GM18505 (cell line): ENCODE results near the gene DNAH9.

Source experiments
- ATAC-seq: cut with Tn5 transposase; IDR thresholded peaks from one replicate; pipeline ENCODE4 v1.9.1; 2021; ENCODE audit not compliant: unreplicated experiment
- POLR2A ChIP-seq: IDR thresholded peaks from 4 replicates; pipeline ENCODE4 v1.6.1; 2011; ENCODE audit warnings: borderline replicate concordance; ENCODE audit not compliant: insufficient read depth, insufficient read length; ENCODE audit errors: extremely low read depth

DNAH9 gene

GRCh38 chr17:11795906-11796305 is 197.6 kb downstream of the DNAH9 start:
- TF ChIP-seq POLR2A = no peak

GRCh38 chr17:11797803-11798202 is 199.5 kb downstream of the DNAH9 start:
- TF ChIP-seq POLR2A = no peak

More at GRCh38 chr17:11795906-11796305, 197.6 kb downstream of the DNAH9 start:
- ATAC-seq = no peak

GRCh38 chr17:11803231-11803969 is 205.1 kb downstream of the DNAH9 start:
- ATAC-seq = no peak
- no peak for TF ChIP-seq POLR2A

More at GRCh38 chr17:11797803-11798202, 199.5 kb downstream of the DNAH9 start:
- ATAC-seq = no peak

- TF ChIP-seq POLR2A = no peak
- no peak for ATAC-seq
These were observed 206.9 kb downstream of the DNAH9 start for GRCh38 chr17:11805138-11805537.

- TF ChIP-seq POLR2A = no peak
- ATAC-seq = no peak
These were observed 207.7 kb downstream of the DNAH9 start for GRCh38 chr17:11805952-11806351.

- no peak for TF ChIP-seq POLR2A
- ATAC-seq = no peak
These were observed 209.3 kb downstream of the DNAH9 start for GRCh38 chr17:11807606-11808005.

GRCh38 chr17:11813278-11813677 is 215.0 kb downstream of the DNAH9 start:
- no peak for ATAC-seq
- no peak for TF ChIP-seq POLR2A

- ATAC-seq = no peak
- TF ChIP-seq POLR2A = no peak
These were observed 215.6 kb downstream of the DNAH9 start for GRCh38 chr17:11813871-11814270.

- no peak for TF ChIP-seq POLR2A
- no peak for ATAC-seq
These were observed 216.5 kb downstream of the DNAH9 start for GRCh38 chr17:11814655-11815262.

- ATAC-seq = no peak
- TF ChIP-seq POLR2A = no peak
These were observed 218.1 kb downstream of the DNAH9 start for GRCh38 chr17:11816409-11816808.

- no peak for ATAC-seq
- no peak for TF ChIP-seq POLR2A
These were observed 225.6 kb downstream of the DNAH9 start for GRCh38 chr17:11823862-11824261.

GRCh38 chr17:11825572-11826209 is 227.4 kb downstream of the DNAH9 start:
- ATAC-seq = no peak
- no peak for TF ChIP-seq POLR2A

GRCh38 chr17:11832401-11833137 is 234.3 kb downstream of the DNAH9 start:
- TF ChIP-seq POLR2A = no peak
- no peak for ATAC-seq
